Hippocampal formation (tissue), 2 donors: Measurements from ENCODE around the gene ISOC2.

ENCODE experiments used
- DNase-seq, 2 donors: peaks; one replicate each; lab custom pipeline; 2025; lab: John Stamatoyannopoulos, UW

The ISOC2 gene

DNA sequence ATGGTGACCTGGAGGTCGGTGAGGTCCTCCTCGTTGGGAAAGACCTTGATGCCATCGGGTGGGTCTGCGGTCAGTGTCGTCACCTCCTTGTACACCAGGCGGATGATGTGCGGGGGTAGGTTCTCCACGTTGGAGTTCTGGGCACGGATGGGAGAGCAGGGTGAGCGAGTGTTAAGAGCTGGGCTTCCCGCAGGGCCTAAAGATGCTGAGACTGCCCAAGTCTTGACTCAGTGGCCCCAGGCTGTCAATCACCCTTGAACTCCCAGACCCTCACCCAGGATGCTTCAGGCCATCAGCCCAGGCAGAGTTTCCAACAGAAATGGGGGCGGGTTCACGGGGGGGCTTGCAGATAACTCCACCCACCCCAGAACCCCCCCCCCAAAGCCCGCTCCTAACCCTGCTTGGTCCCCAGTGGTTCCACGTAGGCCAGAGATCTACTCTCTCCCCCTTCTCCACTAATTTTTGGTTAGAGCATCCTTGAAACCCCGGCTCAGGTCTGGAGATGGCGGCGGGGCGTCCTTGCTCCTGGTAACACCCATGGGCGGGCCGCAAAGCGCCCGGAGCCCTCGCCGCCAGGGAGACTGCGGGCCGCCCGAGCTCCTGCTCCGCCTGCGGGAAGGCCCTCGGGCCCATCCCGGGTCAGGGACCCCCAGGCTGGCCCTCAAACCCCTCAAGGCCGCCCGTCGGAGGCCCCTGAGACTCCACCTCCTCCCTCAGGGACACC, 54.5 kb downstream of the ISOC2 start:
- DNase-seq: no peak

DNA sequence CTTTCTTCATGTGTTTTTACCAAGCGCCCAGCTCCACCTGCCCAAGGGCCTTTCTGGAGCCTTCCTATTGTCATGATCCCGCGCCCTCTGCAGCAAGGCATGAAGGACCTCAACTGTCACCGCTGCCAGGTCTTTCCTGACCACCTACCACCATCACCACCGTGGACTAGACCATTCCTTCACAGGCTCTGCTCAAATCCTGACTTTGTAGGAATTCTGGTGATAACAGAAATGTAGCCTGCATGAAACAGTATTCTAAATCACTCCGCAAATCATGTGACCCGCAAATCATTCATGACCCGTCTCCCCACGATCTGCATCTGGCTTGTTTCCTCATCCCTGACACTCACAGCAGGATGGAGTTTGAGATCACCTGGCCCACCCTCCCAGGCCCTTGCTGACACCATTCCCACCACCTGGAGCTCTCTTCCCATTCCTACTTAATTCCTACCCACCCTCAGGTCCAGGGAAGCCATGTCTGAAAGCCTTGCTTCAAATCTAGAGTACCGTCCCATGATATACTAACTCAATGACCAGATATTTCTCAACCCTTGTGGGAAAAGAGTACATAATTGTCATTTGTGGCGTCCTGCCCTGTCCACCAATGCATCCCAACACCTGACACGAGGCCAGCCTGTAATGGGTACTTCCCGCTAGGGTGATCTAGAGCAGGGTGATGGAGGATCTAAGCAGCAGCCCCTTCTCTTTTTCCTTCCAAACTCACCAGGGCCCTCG, 55.2 kb downstream of the ISOC2 start:
- DNase-seq: no peak

DNA sequence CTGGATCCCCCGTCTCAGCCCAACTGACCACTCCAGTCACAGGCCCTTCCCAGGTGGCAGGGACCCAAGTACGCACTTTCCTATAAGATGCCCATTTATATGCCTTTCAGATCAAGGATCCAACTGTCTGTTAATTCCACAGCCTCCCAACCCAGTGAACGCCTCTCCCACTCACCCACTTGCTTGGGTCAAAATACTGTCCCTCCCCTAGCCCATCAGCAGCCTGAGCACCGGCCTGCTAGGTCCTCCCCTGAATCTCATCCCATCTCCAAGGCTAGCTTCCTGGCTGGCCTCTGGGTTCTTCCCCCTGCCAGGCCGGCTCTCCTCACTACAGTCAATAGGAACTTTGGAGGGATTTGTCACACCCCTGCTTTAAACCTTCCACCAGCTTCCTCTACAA, 55.8 kb downstream of the ISOC2 start:
- no peak for DNase-seq
